Loucy (cell line): Measurements from ENCODE around the gene RNASET2.

Source experiments
- H2AFZ ChIP-seq: fragments of 200-600 bp; sonication (generic); 2 replicates; pipeline ENCODE4 v1.6.0; 2016; ENCODE audit warnings: antibody characterized with exemption, mild to moderate bottlenecking, low read length, moderate library complexity
- H3F3A ChIP-seq: fragments of 200-600 bp; 2 replicates; pipeline ENCODE4 v1.6.0; 2016; ENCODE audit warnings: antibody characterized with exemption, low read depth, mild to moderate bottlenecking
- H3K27me3 ChIP-seq: fragments of 200-600 bp; sonication (generic); 2 replicates; pipeline ENCODE4 v1.6.1; 2014; ENCODE audit warnings: low read length, mild to moderate bottlenecking; ENCODE audit not compliant: insufficient read depth, poor library complexity, severe bottlenecking
- H3K36me3 ChIP-seq: fragments of 200-600 bp; sonication (generic); 2 replicates; pipeline ENCODE4 v1.6.1; 2016; ENCODE audit warnings: low read length; ENCODE audit not compliant: insufficient read depth
- H3K4me1 ChIP-seq: fragments of 200-600 bp; sonication (generic); 2 replicates; pipeline ENCODE4 v1.5.1; 2014; ENCODE audit warnings: low read length, mild to moderate bottlenecking; ENCODE audit not compliant: insufficient read depth, poor library complexity, severe bottlenecking
- H3K4me2 ChIP-seq: fragments of 200-600 bp; sonication (generic); 2 replicates; pipeline ENCODE4 v1.6.0; 2014; ENCODE audit warnings: antibody characterized with exemption, low read length, low read depth, mild to moderate bottlenecking; ENCODE audit not compliant: poor library complexity, severe bottlenecking
- H3K4me3 ChIP-seq: fragments of 200-600 bp; sonication (generic); 2 replicates; pipeline ENCODE4 v1.5.1; 2014; ENCODE audit warnings: low read length, mild to moderate bottlenecking, mixed read lengths; ENCODE audit not compliant: poor library complexity, severe bottlenecking
- H3K79me2 ChIP-seq: fragments of 200-600 bp; sonication (generic); 2 replicates; pipeline ENCODE4 v1.6.1; 2014; ENCODE audit warnings: low read length; ENCODE audit not compliant: insufficient read depth
- H3K9ac ChIP-seq: fragments of 200-600 bp; sonication (generic); 2 replicates; pipeline ENCODE4 v1.6.0; 2014; ENCODE audit warnings: mild to moderate bottlenecking, low read depth, low read length, moderate library complexity; ENCODE audit not compliant: poor library complexity, severe bottlenecking
- H3K9me2 ChIP-seq: fragments of 200-600 bp; sonication (generic); replicated peaks from 2 replicates; pipeline ENCODE4 v1.6.1; 2016; ENCODE audit warnings: low read depth, low read length, mixed read lengths
- H3K9me3 ChIP-seq: fragments of 200-600 bp; sonication (generic); 2 replicates; pipeline ENCODE4 v1.6.1; 2014; ENCODE audit warnings: mild to moderate bottlenecking, antibody characterized with exemption, low read length, low read depth; ENCODE audit not compliant: insufficient read depth
- H4K20me1 ChIP-seq: fragments of 200-600 bp; sonication (generic); 2 replicates; pipeline ENCODE4 v1.6.0; 2014; ENCODE audit warnings: antibody characterized with exemption, low read length, mild to moderate bottlenecking; ENCODE audit not compliant: insufficient read depth, poor library complexity, severe bottlenecking
- CTCF ChIP-seq: fragments of 200-600 bp; sonication (generic); conservative IDR thresholded peaks from 2 replicates; pipeline ENCODE4 v1.5.1; 2014; ENCODE audit warnings: mild to moderate bottlenecking, antibody characterized with exemption, low read length
- EZH2phosphoT487 ChIP-seq: fragments of 200-600 bp; IDR thresholded peaks from 2 replicates; pipeline ENCODE4 v1.6.1; 2018; ENCODE audit warnings: antibody characterized with exemption, mild to moderate bottlenecking, moderate library complexity, borderline replicate concordance

The RNASET2 gene

GRCh38 chr6:166966268-166966667, 9.9 kb upstream of the RNASET2 start:
- Histone ChIP-seq H3K79me2 (no peaks in the 10 kb centered on the region), H3K9ac (no peak overlapping the region), H4K20me1 (no peaks in the 10 kb centered on the region), H3K9me3 (no peaks in the 10 kb centered on the region), H3K9me2 (no peaks in the 10 kb centered on the region), H3K27me3 (no peaks in the 10 kb centered on the region), H3K4me2 (no peak overlapping the region), H3K4me3 (no peak overlapping the region), H3K4me1 (no peaks in the 10 kb centered on the region), H2AFZ (no peak overlapping the region), H3K36me3 (no peaks in the 10 kb centered on the region), H3F3A (no peaks in the 10 kb centered on the region)
- TF ChIP-seq EZH2phosphoT487 = no peak
- TF ChIP-seq CTCF = no peak

DNA sequence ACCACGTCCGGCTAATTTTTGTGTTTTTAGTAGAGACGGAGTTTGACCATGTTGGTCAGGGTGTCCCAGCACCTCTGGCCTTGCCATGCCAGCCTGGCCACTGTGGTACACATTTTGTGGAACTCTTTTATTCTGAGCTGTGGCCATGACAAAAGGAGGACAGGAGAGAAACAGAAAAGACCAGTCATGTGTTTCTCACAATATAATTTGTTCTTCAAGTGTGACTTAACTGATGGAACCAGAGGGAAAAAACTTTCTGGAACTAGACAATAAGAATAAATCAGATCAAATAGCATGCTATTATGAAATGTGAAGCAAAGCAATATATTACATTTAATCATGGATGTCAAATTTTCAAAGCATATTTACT, 4.2 kb upstream of the RNASET2 start:
- peaks cover 3% of the 10 kb centered on the region; the same call in 1 of the 2 replicates for H3K79me2 ChIP-seq
- H3K36me3 ChIP-seq = no peaks in the 10 kb centered on the region
- no peaks in the 10 kb centered on the region for H3K9me2 ChIP-seq
- no peaks in the 10 kb centered on the region for H4K20me1 ChIP-seq
- H2AFZ ChIP-seq = no peak overlapping the region
- no peak overlapping the region for H3K9ac ChIP-seq
- peaks cover 4% of the 10 kb centered on the region; the same call in 1 of the 2 replicates for H3F3A ChIP-seq
- no peak overlapping the region for H3K4me3 ChIP-seq
- TF ChIP-seq EZH2phosphoT487 (no peak), CTCF (no peak)
- H3K27me3 ChIP-seq = no peaks in the 10 kb centered on the region
- H3K9me3 ChIP-seq = no peaks in the 10 kb centered on the region
- peaks cover 35% of the 10 kb centered on the region for H3K4me1 ChIP-seq
- H3K4me2 ChIP-seq = no peak overlapping the region

DNA sequence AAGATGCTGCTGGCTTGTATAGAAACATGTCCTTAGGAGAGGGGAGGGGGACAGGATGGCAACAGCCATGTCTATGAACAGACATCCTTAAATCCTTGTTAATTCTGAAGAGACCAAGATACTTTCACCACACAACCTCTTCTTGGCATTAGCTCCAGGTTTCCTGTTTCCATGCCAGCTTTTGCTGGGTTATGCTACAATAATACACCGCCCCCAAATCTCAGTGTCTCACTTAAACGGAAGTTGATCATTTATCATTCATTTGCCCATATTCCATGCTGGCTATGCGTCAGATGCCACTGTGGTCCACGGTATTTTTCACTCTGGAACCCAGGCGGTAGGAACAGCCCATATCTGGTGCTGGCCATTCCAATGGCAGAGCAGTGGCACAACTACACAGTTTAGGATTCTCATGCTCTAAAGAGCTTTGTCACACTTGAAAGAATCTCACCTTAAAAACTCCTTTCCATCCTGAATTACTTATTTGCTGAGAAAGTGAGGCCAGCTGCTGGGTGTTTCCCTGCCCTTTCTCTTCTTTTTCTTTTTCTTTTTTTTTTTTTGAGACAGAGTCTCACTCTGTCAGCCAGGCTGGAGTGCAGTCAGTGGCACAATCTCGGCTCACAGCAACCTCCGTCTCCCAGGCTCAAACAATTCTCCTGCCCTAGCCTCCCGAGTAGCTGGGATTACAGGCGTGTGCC, 3.7 kb upstream of the RNASET2 start:
- Histone ChIP-seq H3K9me3 (no peaks in the 10 kb centered on the region), H3F3A (peaks cover 4% of the 10 kb centered on the region; the same call in 1 of the 2 replicates), H3K9ac (peak overlapping the region; percentile 44), H3K4me1 (peaks cover 40% of the 10 kb centered on the region), H3K36me3 (no peaks in the 10 kb centered on the region), H3K4me2 (peak overlapping the region; percentile 72), H2AFZ (no peak overlapping the region), H3K4me3 (no peak overlapping the region), H3K27me3 (no peaks in the 10 kb centered on the region), H3K9me2 (no peaks in the 10 kb centered on the region), H4K20me1 (no peaks in the 10 kb centered on the region), H3K79me2 (peaks cover 8% of the 10 kb centered on the region; the same call in 1 of the 2 replicates)
- no peak for TF ChIP-seq CTCF
- no peak for TF ChIP-seq EZH2phosphoT487
